Gastroesophageal sphincter (tissue), 4 donors: ENCODE results near the gene RIMBP2. TPM values are rescaled to one million over a fixed set of nuclear protein-coding genes. Genes with fewer than 3 reads are reported as not detected.

ENCODE experiments used
- ATAC-seq: fragments of 150-250 bp; one replicate; pipeline ENCODE4 v1.9.1; 2016; ENCODE audit warnings: mild to moderate bottlenecking, moderate library complexity
- H3K27ac ChIP-seq, 4 donors: fragments of 200-600 bp; sonication (generic) in 3 of 4; 1 replicate in 3 of 4; 2 replicates in 1 of 4; pipeline ENCODE4 v1.5.1; 2016 to 2019
- H3K27me3 ChIP-seq: fragments of 200-600 bp; sonication (generic); one replicate; pipeline ENCODE4 v1.5.1; 2019
- H3K36me3 ChIP-seq, 2 donors: fragments of 200-600 bp; sonication (generic); one replicate each; pipeline ENCODE4 v1.5.1; 2019; ENCODE audit warnings: control low read depth in 1 of 2
- H3K4me1 ChIP-seq, 3 donors: fragments of 200-600 bp; sonication (generic); 1 replicate in 2 of 3; 2 replicates in 1 of 3; pipeline ENCODE4 v1.5.1; 2016 to 2019; ENCODE audit warnings: control low read depth in 2 of 3
- H3K4me3 ChIP-seq, 2 donors: fragments of 200-600 bp; sonication (generic); one replicate each; pipeline ENCODE4 v1.5.1; 2019; ENCODE audit warnings: mild to moderate bottlenecking in 1 of 2, moderate library complexity in 1 of 2
- H3K9me3 ChIP-seq, 3 donors: fragments of 200-600 bp; sonication (generic); one replicate each; pipeline ENCODE4 v1.5.1; 2017 to 2019; ENCODE audit warnings: control low read depth in 2 of 3
- EP300 ChIP-seq: sonication (generic); formaldehyde crosslinking; IDR thresholded peaks from one replicate; pipeline ENCODE4 v1.6.1; 2017; ENCODE audit warnings: antibody characterized with exemption, mild to moderate bottlenecking
- POLR2A ChIP-seq, 2 donors: fragments of 450-650 bp; IDR thresholded peaks; one replicate each; pipeline ENCODE4 v1.6.1; 2017; ENCODE audit warnings: antibody characterized with exemption in 2 of 2, mild to moderate bottlenecking in 2 of 2, moderate library complexity in 1 of 2
- POLR2AphosphoS5 ChIP-seq: sonication (generic); formaldehyde crosslinking; IDR thresholded peaks from one replicate; pipeline ENCODE4 v1.6.1; 2017; ENCODE audit warnings: antibody characterized with exemption
- WGBS, 2 donors: methylation state at CpG; one replicate each; pipeline ENCODE4 v1.1.5; 2018; ENCODE audit warnings: low coverage in 1 of 2; 5-methylcytosine and 5-hydroxymethylcytosine counted together
- total RNA-seq, 4 donors: library from RNA; depleted of rRNA; stranded (reverse); fragments of >200 nt; gene quantifications; one replicate each; pipeline ENCODE4 v1.1.0, GENCODE V29; 2016
- TF ChIP-seq, protein P1 (sequence below), 4 experiments: fragments of 200-600 bp in 2 of 4; fragments of 450-650 bp in 2 of 4; sonication (generic) in 1 of 4; IDR thresholded peaks; one replicate each; pipeline ENCODE4 v1.5.1; 2017 to 2019; ENCODE audit warnings: antibody characterized with exemption in 4 of 4, mild to moderate bottlenecking in 2 of 4, moderate library complexity in 2 of 4

RIMBP2 gene
- total RNA-seq, 4 donors from 2014 or later = 0.42 to 1.1 (median 0.60) TPM

GRCh38 chr12:130666645-130667044 is 49.5 kb downstream of the RIMBP2 start:
- no peaks in the 10 kb centered on the region for H3K4me1 ChIP-seq
- H3K27ac ChIP-seq = no peak overlapping the region
- H3K36me3 ChIP-seq = no peaks in the 10 kb centered on the region
- H3K4me3 ChIP-seq = no peak overlapping the region
- WGBS, 2 donors = 64 to 86% methylated on average over 1 of the region's 1 CpG
- no peaks in the 10 kb centered on the region for H3K27me3 ChIP-seq
- ATAC-seq = no peak
- TF ChIP-seq POLR2A (IDR thresholded peaks at IDR 0.05) (no peak), EP300 (no peak), POLR2AphosphoS5 (no peak)
- TF ChIP-seq, protein P1, sequence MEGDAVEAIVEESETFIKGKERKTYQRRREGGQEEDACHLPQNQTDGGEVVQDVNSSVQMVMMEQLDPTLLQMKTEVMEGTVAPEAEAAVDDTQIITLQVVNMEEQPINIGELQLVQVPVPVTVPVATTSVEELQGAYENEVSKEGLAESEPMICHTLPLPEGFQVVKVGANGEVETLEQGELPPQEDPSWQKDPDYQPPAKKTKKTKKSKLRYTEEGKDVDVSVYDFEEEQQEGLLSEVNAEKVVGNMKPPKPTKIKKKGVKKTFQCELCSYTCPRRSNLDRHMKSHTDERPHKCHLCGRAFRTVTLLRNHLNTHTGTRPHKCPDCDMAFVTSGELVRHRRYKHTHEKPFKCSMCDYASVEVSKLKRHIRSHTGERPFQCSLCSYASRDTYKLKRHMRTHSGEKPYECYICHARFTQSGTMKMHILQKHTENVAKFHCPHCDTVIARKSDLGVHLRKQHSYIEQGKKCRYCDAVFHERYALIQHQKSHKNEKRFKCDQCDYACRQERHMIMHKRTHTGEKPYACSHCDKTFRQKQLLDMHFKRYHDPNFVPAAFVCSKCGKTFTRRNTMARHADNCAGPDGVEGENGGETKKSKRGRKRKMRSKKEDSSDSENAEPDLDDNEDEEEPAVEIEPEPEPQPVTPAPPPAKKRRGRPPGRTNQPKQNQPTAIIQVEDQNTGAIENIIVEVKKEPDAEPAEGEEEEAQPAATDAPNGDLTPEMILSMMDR (IDR thresholded peaks at IDR 0.05) = no peak
- peaks cover 0 to 29% (median 0%) of the 10 kb centered on the region in 3 donors for H3K9me3 ChIP-seq

DNA sequence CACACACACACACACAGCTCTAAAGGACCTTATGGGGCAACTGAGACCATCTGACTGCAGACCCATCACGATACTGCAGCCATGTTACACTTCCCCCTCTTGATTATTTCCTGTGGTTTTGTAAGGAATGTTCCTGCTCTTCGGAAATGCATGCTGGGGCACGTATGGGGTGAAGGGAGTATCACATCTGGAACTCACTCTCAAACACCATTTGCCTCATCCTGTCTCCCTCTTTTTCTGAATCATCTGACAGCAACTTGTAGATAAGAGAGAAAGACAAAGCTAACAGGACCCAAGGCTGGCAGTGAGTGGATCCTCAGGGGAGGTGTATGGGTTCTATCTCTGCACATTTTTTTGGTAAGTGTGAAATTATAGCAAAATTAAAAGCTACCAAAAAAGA is 50.3 kb downstream of the RIMBP2 start:
- ATAC-seq = no peak
- no peak overlapping the region for H3K4me3 ChIP-seq

DNA sequence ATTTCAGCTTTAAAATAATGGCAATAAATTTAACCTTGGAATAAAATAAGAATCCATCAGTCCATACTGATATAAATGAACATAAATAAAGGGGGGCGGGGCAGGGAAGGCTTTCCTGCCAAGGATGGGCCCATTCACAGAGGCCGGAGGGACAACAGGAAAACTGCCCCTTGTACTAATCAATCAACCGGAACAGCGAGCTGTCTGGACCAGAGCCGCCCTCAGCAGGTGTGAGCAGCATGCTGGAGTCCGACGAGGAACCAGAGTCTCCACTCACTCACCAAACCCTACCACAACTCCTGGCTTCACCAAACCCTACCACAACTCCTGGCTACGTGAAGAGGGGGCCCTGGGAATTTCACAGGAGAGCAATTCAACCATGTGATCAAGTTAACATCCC is 51.3 kb downstream of the RIMBP2 start:
- no peak for TF ChIP-seq POLR2A (IDR thresholded peaks at IDR 0.05)
- no peak for TF ChIP-seq POLR2AphosphoS5
- TF ChIP-seq EP300 = no peak
- TF ChIP-seq, protein P1 (IDR thresholded peaks at IDR 0.05) = no peak
- ATAC-seq = no peak
- 95% methylated on average over 4 of the region's 8 CpGs; no CpG with 5 or more reads in 1 of the 2 donors for WGBS, 2 donors

More for the DNA sequence above, 50.3 kb downstream of the RIMBP2 start:
- peaks cover 6% of the 10 kb centered on the region for H3K27me3 ChIP-seq
- no peak overlapping the region for H3K27ac ChIP-seq
- peaks cover 0 to 24% (median 0%) of the 10 kb centered on the region in 3 donors for H3K9me3 ChIP-seq
- no peaks in the 10 kb centered on the region for H3K4me1 ChIP-seq
- whole genome bisulfite sequencing, 2 donors = 29 to 34% methylated on average over 3 of the region's 3 CpGs
- no peaks in the 10 kb centered on the region for H3K36me3 ChIP-seq
- TF ChIP-seq POLR2A (IDR thresholded peaks at IDR 0.05) (no peak), EP300 (no peak), POLR2AphosphoS5 (no peak)
- TF ChIP-seq, protein P1 (IDR thresholded peaks at IDR 0.05) = no peak

GRCh38 chr12:130664252-130664651 is 51.8 kb downstream of the RIMBP2 start:
- TF ChIP-seq POLR2A (IDR thresholded peaks at IDR 0.05) = no peak
- ATAC-seq = no peak
- Histone ChIP-seq H3K27me3 (peaks cover 6% of the 10 kb centered on the region), H3K27ac (no peak overlapping the region), H3K9me3 (peaks cover 0 to 19% (median 0%) of the 10 kb centered on the region in 3 donors), H3K4me3 (no peak overlapping the region), H3K36me3 (no peaks in the 10 kb centered on the region), H3K4me1 (no peaks in the 10 kb centered on the region)
- WGBS, 2 donors = 62 to 94% methylated on average over 8 to 15 of the region's 20 CpGs

More for the DNA sequence above, 51.3 kb downstream of the RIMBP2 start:
- H3K36me3 ChIP-seq = no peaks in the 10 kb centered on the region
- H3K27me3 ChIP-seq = peaks cover 6% of the 10 kb centered on the region
- no peak overlapping the region for H3K4me3 ChIP-seq
- H3K9me3 ChIP-seq = peaks cover 0 to 19% (median 0%) of the 10 kb centered on the region in 3 donors
- no peak overlapping the region for H3K27ac ChIP-seq
- H3K4me1 ChIP-seq = no peaks in the 10 kb centered on the region

DNA sequence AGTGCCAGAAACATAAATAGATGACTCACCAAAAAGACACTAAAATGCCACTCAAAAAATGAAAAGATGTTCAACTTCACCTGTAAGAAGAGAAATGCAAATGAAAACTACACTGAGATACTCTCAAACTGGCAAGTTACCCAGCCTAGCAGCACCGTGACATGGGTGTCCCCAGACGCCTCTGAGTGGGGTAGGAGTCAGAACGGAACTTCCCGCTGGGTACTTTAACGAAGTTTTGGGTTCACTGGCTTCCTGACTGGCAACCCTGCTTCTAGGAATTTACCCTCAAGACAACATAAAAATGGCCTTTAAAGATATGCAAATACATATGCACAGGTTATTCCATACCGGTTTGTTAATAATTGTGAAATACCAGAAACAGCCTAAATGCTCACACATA is 52.6 kb downstream of the RIMBP2 start:
- Histone ChIP-seq H3K36me3 (no peaks in the 10 kb centered on the region), H3K4me3 (no peak overlapping the region), H3K27me3 (peaks cover 6% of the 10 kb centered on the region), H3K4me1 (no peaks in the 10 kb centered on the region), H3K9me3 (peaks cover 0 to 17% (median 0%) of the 10 kb centered on the region in 3 donors), H3K27ac (no peak overlapping the region)
- TF ChIP-seq EP300 = no peak
- TF ChIP-seq, protein P1 (IDR thresholded peaks at IDR 0.05) = no peak
- no peak for TF ChIP-seq POLR2AphosphoS5
- 57 to 80% methylated on average over 5 to 6 of the region's 6 CpGs for WGBS, 2 donors
- ATAC-seq = no peak
